HG02973 (cell line): ENCODE measurements around the gene POC1A.
"Not testable (repeated sequence)": the region's sequence is repeated elsewhere in the genome, so short reads cannot be mapped to it uniquely, and the experiment has no call there.

Experiments
- ATAC-seq: cut with Tn5 transposase; IDR thresholded peaks from one replicate; pipeline ENCODE4 v1.9.1; 2021; ENCODE audit warnings: moderate library complexity; ENCODE audit not compliant: unreplicated experiment

The POC1A gene

GRCh38 chr3:52034212-52034611 lies 120.0 kb downstream of the POC1A start:
- no peak for ATAC-seq

- ATAC-seq, result not testable (repeated sequence)
These were observed 120.5 kb downstream of the POC1A start for GRCh38 chr3:52033748-52034147.

GRCh38 chr3:52032702-52033408 lies 121.4 kb downstream of the POC1A start:
- no peak for ATAC-seq

- no peak for ATAC-seq
These were observed 122.3 kb downstream of the POC1A start for GRCh38 chr3:52031896-52032295.

GRCh38 chr3:52030714-52031310 lies 123.4 kb downstream of the POC1A start:
- ATAC-seq, result no peak

GRCh38 chr3:52029535-52029934 lies 124.7 kb downstream of the POC1A start:
- ATAC-seq, result no peak

GRCh38 chr3:52029053-52029452 lies 125.2 kb downstream of the POC1A start:
- ATAC-seq, result no peak

GRCh38 chr3:52028572-52028971 lies 125.7 kb downstream of the POC1A start:
- ATAC-seq, result no peak

- ATAC-seq, result no peak
These were observed 128.2 kb downstream of the POC1A start for GRCh38 chr3:52026041-52026440.

- ATAC-seq, result no peak
These were observed 128.8 kb downstream of the POC1A start for GRCh38 chr3:52025453-52025852.
